ENCODE data around the gene RAB11B. TPM values are rescaled to one million over a fixed set of nuclear protein-coding genes. Genes with fewer than 3 reads are reported as not detected.
A peak's percentile ranks its signal among the peaks of the same experiment; 100 is the strongest.

RAB11B gene
- total and polyA plus RNA-seq, 2 experiments from 2014 or later: 10.4 to 84.9 TPM

DNA sequence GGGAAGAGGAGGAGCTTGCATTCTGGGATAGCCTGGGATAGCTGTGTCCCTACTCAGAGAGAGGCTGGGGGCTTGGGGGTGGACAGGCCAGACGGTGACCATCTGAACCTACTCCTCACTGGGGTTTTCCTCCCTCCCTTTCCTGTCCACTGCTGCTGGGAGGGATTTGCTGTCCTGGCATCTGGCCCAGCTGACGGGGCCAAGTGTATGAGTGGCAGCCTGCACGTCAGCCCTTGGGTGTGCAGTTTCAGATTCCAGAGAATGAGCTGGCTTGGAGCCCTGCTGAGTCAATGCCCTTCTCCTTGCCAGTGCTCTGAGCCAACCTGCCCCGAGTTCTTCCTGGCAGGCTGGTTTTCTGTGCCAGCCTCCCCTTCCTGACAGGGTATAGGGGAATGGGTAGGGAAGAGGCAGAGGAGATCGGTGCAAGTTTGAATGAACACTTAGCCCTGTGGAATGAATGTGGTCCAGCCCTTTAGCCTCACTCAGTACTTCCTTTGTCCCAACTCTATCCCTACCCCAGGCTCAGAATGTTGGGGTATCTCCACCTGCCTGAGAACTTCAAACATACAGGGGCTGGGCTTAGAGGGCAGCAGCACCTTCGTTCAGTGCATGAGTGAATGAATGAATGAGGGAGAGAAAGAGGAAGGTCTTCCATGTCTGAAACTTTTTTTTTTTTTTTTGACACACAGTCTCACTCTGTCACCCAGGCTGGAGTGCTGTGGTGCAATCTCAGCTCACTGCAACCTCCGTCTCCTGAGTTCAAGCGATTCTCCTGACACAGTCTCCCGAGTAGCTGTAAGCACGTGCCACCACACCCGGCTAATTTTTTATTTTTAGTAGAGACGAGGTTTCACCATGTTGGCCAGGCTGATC is 28.0 kb upstream of the RAB11B start:
- peak overlapping the region; percentile 65 for H3K9ac ChIP-seq
- no peak overlapping the region for H2AFZ ChIP-seq

DNA sequence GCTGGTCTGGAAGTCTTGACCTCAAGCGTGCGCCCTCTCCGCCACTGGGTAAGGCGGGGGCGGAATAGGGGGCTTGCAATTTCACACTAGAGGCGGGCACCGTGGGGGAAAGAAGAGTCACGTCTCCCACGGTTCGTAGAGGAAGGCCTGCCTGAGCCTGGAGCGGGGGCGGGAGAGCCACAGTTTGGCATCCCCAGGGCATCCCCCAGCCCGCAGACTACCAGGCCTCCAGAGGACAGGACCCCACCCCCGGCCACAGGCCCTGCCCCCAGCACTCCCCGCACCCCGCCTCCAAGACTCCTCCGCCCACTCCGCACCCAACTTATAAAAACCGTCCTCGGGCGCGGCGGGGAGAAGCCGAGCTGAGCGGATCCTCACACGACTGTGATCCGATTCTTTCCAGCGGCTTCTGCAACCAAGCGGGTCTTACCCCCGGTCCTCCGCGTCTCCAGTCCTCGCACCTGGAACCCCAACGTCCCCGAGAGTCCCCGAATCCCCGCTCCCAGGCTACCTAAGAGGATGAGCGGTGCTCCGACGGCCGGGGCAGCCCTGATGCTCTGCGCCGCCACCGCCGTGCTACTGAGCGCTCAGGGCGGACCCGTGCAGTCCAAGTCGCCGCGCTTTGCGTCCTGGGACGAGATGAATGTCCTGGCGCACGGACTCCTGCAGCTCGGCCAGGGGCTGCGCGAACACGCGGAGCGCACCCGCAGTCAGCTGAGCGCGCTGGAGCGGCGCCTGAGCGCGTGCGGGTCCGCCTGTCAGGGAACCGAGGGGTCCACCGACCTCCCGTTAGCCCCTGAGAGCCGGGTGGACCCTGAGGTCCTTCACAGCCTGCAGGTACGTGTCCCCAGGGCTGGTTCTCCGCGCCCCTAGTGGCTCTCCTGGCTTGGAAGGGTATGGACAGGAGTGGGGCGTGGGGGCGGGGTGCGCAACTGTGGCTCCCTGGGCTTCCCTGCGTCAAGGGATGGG is 26.1 kb upstream of the RAB11B start, which contains the start of gene ANGPTL4:
ANGPTL4 (plus strand) TSS at position 353 of the 969 bp plus-strand sequence; CDS start at position 520, 167 bp downstream.
- Histone ChIP-seq H3K9me3 (ENCODE audit: low read depth) (no peaks in the 10 kb centered on the region), H3K4me1 (ENCODE audit: insufficient read depth) (peaks cover 31% of the 10 kb centered on the region), H3K9me2 (ENCODE audit: insufficient read depth) (no peaks in the 10 kb centered on the region), H3K27ac (peak within 1 kb of the TSS; percentile 83), H3K79me2 (ENCODE audit: insufficient read depth) (peaks cover 7% of the 10 kb centered on the region; the same call in 1 of the 2 replicates), H3K9ac (peak within 1 kb of the TSS; percentile 72), H2AFZ (peak within 1 kb of the TSS; percentile 75), H3K4me3 (peak within 1 kb of the TSS; percentile 76), H3F3A (ENCODE audit: insufficient read depth) (peaks cover 25% of the 10 kb centered on the region), H4K20me1 (ENCODE audit: insufficient read depth) (no peaks in the 10 kb centered on the region), H3K27me3 (replicated peaks; ENCODE audit: insufficient read depth) (no peaks in the 10 kb centered on the region), H3K4me2 (ENCODE audit: unreplicated experiment) (peak within 1 kb of the TSS; percentile 82), H3K36me3 (ENCODE audit: low read depth) (no peaks in the 10 kb centered on the region)
- 1% methylated on average over 58 to 77 of the region's 81 CpGs for WGBS, 2 experiments (ENCODE audit: low coverage in 1 of 2, low lambda C conversion rate in 2 of 2, missing lambda C conversion rate in 2 of 2)
- peak; percentile 81 for DNase-seq
- in situ Hi-C loops (cut with MboI): no loop called here
- TF ChIP-seq EZH2phosphoT487 (IDR thresholded peaks at IDR 0.05; ENCODE audit: insufficient read depth, low read depth) (no peak), EZH2 (IDR thresholded peaks at IDR 0.05; ENCODE audit: insufficient read depth, poor library complexity, severe bottlenecking) (no peak)

More for the DNA sequence above, 28.0 kb upstream of the RAB11B start:
- Histone ChIP-seq H3K4me2 (ENCODE audit: unreplicated experiment) (peak overlapping the region; percentile 59), H4K20me1 (ENCODE audit: insufficient read depth) (no peaks in the 10 kb centered on the region), H3K27ac (peak overlapping the region; percentile 83), H3F3A (ENCODE audit: insufficient read depth) (peaks cover 11% of the 10 kb centered on the region), H3K27me3 (replicated peaks; ENCODE audit: insufficient read depth) (no peaks in the 10 kb centered on the region), H3K9me2 (ENCODE audit: insufficient read depth) (no peaks in the 10 kb centered on the region), H3K4me3 (peak overlapping the region; percentile 43), H3K36me3 (ENCODE audit: low read depth) (no peaks in the 10 kb centered on the region), H3K4me1 (ENCODE audit: insufficient read depth) (peaks cover 21% of the 10 kb centered on the region), H3K79me2 (ENCODE audit: insufficient read depth) (peaks cover 7% of the 10 kb centered on the region; the same call in 1 of the 2 replicates), H3K9me3 (ENCODE audit: low read depth) (no peaks in the 10 kb centered on the region)
- in situ Hi-C loops (cut with MboI): no loop called here
- no peak for TF ChIP-seq EZH2phosphoT487 (IDR thresholded peaks at IDR 0.05; ENCODE audit: insufficient read depth, low read depth)
- no peak for TF ChIP-seq EZH2 (IDR thresholded peaks at IDR 0.05; ENCODE audit: insufficient read depth, poor library complexity, severe bottlenecking)
- 5 to 6% methylated on average over 10 to 12 of the region's 12 CpGs for WGBS, 2 experiments (ENCODE audit: low coverage in 1 of 2, low lambda C conversion rate in 2 of 2, missing lambda C conversion rate in 2 of 2)
- DNase-seq: peak; percentile 99

DNA sequence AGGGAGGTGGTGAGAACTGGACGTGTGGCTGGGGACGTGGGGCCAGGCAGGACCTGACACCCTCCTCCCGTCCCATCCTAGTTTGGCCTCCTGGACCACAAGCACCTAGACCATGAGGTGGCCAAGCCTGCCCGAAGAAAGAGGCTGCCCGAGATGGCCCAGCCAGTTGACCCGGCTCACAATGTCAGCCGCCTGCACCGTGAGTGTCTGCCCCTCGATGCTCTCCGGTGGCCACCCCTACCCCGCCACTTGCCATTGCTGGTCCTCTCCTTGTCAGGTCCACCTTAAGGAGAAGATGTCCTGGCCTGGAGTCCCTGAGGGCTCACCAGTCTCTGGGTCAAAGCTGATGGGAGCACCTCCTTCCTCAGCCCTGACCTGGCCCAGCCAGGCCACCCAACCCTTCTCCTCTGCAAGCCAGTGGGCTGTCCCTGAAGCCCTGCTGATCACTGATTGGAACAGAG is 24.0 kb upstream of the RAB11B start:
- no peak overlapping the region for H3K4me2 ChIP-seq (ENCODE audit: unreplicated experiment)
- no peaks in the 10 kb centered on the region for H3K27me3 ChIP-seq (replicated peaks; ENCODE audit: insufficient read depth)
- 87 to 89% methylated on average over 11 of the region's 11 CpGs for WGBS, 2 experiments (ENCODE audit: low coverage in 1 of 2, low lambda C conversion rate in 2 of 2, missing lambda C conversion rate in 2 of 2)
- in situ Hi-C loops (cut with MboI): no loop called here
- no peak for DNase-seq
- H3K36me3 ChIP-seq (ENCODE audit: low read depth): no peaks in the 10 kb centered on the region
- no peaks in the 10 kb centered on the region for H3K9me3 ChIP-seq (ENCODE audit: low read depth)
- peaks cover 7% of the 10 kb centered on the region; the same call in 1 of the 2 replicates for H3K79me2 ChIP-seq (ENCODE audit: insufficient read depth)
- no peak overlapping the region for H3K4me3 ChIP-seq
- H2AFZ ChIP-seq: no peak overlapping the region
- H3K27ac ChIP-seq: no peak overlapping the region
- no peaks in the 10 kb centered on the region for H4K20me1 ChIP-seq (ENCODE audit: insufficient read depth)
- TF ChIP-seq EZH2phosphoT487 (IDR thresholded peaks at IDR 0.05; ENCODE audit: insufficient read depth, low read depth): no peak
- no peak for TF ChIP-seq EZH2 (IDR thresholded peaks at IDR 0.05; ENCODE audit: insufficient read depth, poor library complexity, severe bottlenecking)
- H3F3A ChIP-seq (ENCODE audit: insufficient read depth): peaks cover 39% of the 10 kb centered on the region
- peaks cover 31% of the 10 kb centered on the region for H3K4me1 ChIP-seq (ENCODE audit: insufficient read depth)
- H3K9me2 ChIP-seq (ENCODE audit: insufficient read depth): no peaks in the 10 kb centered on the region
- no peak overlapping the region for H3K9ac ChIP-seq

- 18 to 28% methylated on average over 9 to 13 of the region's 13 CpGs for WGBS, 2 experiments (ENCODE audit: low coverage in 1 of 2, low lambda C conversion rate in 2 of 2, missing lambda C conversion rate in 2 of 2)
- in situ Hi-C loops (cut with MboI): no loop called here
- Histone ChIP-seq H3K9me3 (ENCODE audit: low read depth) (no peaks in the 10 kb centered on the region), H3K27me3 (replicated peaks; ENCODE audit: insufficient read depth) (no peaks in the 10 kb centered on the region), H3K4me1 (ENCODE audit: insufficient read depth) (peaks cover 28% of the 10 kb centered on the region), H3K79me2 (ENCODE audit: insufficient read depth) (peaks cover 7% of the 10 kb centered on the region; the same call in 1 of the 2 replicates), H3K4me2 (ENCODE audit: unreplicated experiment) (peak overlapping the region; percentile 66), H3K27ac (no peak overlapping the region), H3K9ac (no peak overlapping the region), H3K36me3 (ENCODE audit: low read depth) (no peaks in the 10 kb centered on the region), H2AFZ (no peak overlapping the region), H3K9me2 (ENCODE audit: insufficient read depth) (no peaks in the 10 kb centered on the region), H4K20me1 (ENCODE audit: insufficient read depth) (no peaks in the 10 kb centered on the region), H3K4me3 (peak overlapping the region; percentile 53), H3F3A (ENCODE audit: insufficient read depth) (peaks cover 39% of the 10 kb centered on the region)
- TF ChIP-seq EZH2phosphoT487 (IDR thresholded peaks at IDR 0.05; ENCODE audit: insufficient read depth, low read depth) (no peak), EZH2 (IDR thresholded peaks at IDR 0.05; ENCODE audit: insufficient read depth, poor library complexity, severe bottlenecking) (no peak)
- peak; percentile 40 for DNase-seq
Observed at GRCh38 chr19:8366961-8367326, 23.2 kb upstream of the RAB11B start.

Measured in GM23248 (cell line).